ENCODE results near the gene LEMD1. TPM values are rescaled to one million over a fixed set of nuclear protein-coding genes. Genes with fewer than 3 reads are reported as not detected.
A peak's percentile ranks its signal among the peaks of the same experiment; 100 is the strongest.

Gene LEMD1
- total and polyA plus RNA-seq, 10 donors = not detected

DNA sequence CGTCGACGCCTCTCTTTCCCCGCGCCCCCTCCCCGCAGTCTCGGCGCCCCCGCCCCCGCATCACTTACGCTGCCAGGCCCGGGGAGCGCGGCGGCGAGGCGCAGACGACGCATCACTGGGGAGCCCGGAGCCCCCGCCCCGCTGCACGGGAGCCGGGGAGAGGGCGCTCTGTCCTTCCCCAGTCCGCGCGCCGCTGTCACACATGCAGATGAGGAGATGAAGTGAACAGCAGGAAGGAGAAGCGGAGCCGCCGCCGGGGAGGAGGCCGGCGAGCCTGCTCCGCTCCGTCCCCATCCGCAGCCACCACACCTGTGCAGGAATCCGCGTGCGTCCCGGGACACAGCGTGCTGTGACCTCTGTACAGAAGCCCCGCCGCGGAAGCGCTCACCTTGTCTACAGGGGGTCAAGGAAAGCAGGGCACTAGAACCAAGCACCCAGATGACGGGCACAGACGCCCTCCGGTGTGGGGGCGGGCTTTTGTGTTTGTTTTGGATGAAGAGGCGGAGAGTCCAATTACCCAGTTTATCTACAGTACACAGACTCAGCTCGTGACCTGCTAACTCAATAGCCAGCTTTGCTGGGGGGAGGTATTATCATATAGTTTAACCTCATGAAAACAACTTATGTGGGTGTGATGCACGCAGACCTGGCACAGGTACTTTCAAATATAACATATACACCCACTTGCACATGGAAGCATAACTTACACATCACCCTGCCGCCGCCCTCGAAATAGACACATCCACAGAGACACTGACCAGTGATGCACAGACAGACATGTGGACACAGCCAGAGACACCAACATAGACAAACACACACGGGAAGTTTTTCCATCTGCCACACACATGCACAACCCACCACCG is 77.6 kb downstream of the LEMD1 start:
- Histone ChIP-seq H3K27ac (no peak overlapping the region), H3K4me1 (peaks cover 12 to 42% (median 30%) of the 10 kb centered on the region in 6 donors), H3K4me3 (peak overlapping the region; percentile 12 to 70 (median 40)), H3K36me3 (no peaks in the 10 kb centered on the region), H3K27me3 (replicated peaks in 1 of 7) (peaks cover 0 to 60% (median 21%) of the 10 kb centered on the region in 7 donors), H3K9me3 (no peaks in the 10 kb centered on the region)
- WGBS, 5 donors = 11 to 19% (median 13%) methylated on average over 33 to 59 of the region's 59 CpGs
- intact Hi-C loops (cut with DNase I; ENCODE audit: low total_unique reads) = no loop called here
- DNase-seq = peak; percentile 87
- TF ChIP-seq POLR2AphosphoS5 (IDR thresholded peaks at IDR 0.05) (peak in 2 of 3 donors; percentile 10 to 30), POLR2A (IDR thresholded peaks at IDR 0.05) (no peak)

DNA sequence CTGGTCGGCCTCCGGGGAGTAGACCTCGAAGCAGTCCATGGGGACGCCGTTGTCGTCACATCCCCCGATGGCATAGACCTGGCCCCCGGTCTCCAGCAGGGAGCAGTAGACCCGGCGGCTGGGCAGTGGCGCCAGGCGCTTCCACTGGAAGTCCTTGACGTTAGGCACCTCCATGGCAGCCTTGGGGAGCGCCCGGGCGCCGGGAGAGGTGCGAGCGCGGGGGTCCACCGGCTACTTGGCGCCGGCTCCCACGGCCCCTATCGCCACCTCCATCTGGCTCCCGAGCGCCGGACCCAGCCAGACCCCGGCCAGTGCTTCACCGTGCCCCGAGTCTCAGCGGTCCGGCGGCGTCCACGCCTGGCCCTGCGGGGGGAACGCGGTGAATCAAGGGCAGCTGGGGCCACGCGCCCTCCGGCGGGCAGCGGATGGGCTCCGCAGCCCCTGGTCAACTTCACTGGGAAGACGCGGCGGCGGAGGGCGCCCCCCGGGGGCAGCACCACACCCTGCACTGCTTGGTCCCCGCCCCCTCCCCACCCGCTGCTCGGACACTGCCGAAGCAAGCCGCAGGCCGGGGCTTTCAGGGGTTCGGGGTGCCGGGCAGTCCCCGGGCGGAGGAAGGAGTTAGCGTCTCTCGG is 78.3 kb downstream of the LEMD1 start:
- no peaks in the 10 kb centered on the region for H3K36me3 ChIP-seq
- intact Hi-C loops (cut with DNase I; ENCODE audit: low total_unique reads) = no loop called here
- H3K9me3 ChIP-seq = no peaks in the 10 kb centered on the region
- peak; percentile 79 for DNase-seq
- H3K4me3 ChIP-seq = peak overlapping the region; percentile 12 to 70 (median 40)
- no peak overlapping the region for H3K27ac ChIP-seq
- WGBS, 5 donors = 1 to 4% (median 4%) methylated on average over 15 to 63 of the region's 63 CpGs; no CpG with 5 or more reads in 1 of the 5 donors
- H3K4me1 ChIP-seq = peaks cover 12 to 34% (median 23%) of the 10 kb centered on the region in 6 donors
- H3K27me3 ChIP-seq (replicated peaks in 1 of 7) = peaks cover 0 to 60% (median 21%) of the 10 kb centered on the region in 7 donors
- TF ChIP-seq POLR2AphosphoS5 (IDR thresholded peaks at IDR 0.05) = no peak
- TF ChIP-seq, protein P1, sequence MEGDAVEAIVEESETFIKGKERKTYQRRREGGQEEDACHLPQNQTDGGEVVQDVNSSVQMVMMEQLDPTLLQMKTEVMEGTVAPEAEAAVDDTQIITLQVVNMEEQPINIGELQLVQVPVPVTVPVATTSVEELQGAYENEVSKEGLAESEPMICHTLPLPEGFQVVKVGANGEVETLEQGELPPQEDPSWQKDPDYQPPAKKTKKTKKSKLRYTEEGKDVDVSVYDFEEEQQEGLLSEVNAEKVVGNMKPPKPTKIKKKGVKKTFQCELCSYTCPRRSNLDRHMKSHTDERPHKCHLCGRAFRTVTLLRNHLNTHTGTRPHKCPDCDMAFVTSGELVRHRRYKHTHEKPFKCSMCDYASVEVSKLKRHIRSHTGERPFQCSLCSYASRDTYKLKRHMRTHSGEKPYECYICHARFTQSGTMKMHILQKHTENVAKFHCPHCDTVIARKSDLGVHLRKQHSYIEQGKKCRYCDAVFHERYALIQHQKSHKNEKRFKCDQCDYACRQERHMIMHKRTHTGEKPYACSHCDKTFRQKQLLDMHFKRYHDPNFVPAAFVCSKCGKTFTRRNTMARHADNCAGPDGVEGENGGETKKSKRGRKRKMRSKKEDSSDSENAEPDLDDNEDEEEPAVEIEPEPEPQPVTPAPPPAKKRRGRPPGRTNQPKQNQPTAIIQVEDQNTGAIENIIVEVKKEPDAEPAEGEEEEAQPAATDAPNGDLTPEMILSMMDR (IDR thresholded peaks at IDR 0.05 in 8 of 11, conservative IDR thresholded peaks at IDR 0.05 in 3 of 11) = peak in 1 of 11 experiments; percentile 31
- no peak for TF ChIP-seq POLR2A (IDR thresholded peaks at IDR 0.05)

DNA sequence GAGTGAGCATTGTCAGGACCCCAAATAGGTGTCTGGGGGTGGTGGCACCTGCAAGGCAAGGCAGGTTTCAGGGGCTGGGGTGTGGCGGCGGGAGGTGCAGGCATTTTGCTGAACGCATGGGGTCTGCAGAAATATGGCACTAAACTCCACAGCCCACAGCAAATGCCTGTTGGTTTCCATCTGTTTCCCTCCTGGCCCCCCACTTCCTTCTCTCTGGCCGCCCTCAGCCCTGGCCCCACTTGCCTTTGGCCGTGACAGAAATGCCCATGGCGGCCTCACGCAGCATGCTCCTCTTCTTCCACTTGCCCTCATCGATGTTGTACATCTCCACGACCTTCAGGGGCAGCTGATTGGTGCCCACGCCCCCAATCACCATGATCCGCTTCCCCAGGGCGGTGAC is 78.9 kb downstream of the LEMD1 start:
- 41 to 54% (median 43%) methylated on average over 9 to 12 of the region's 12 CpGs for WGBS, 5 donors
- no peak for DNase-seq
- intact Hi-C loops (cut with DNase I; ENCODE audit: low total_unique reads) = no loop called here
- no peak for TF ChIP-seq POLR2AphosphoS5 (IDR thresholded peaks at IDR 0.05)
- TF ChIP-seq, protein P1 (IDR thresholded peaks at IDR 0.05 in 8 of 11, conservative IDR thresholded peaks at IDR 0.05 in 3 of 11) = no peak
- TF ChIP-seq POLR2A (IDR thresholded peaks at IDR 0.05) = no peak
- Histone ChIP-seq H3K27me3 (replicated peaks in 1 of 7) (peaks cover 0 to 60% (median 21%) of the 10 kb centered on the region in 7 donors), H3K36me3 (no peaks in the 10 kb centered on the region), H3K27ac (no peak overlapping the region), H3K9me3 (no peaks in the 10 kb centered on the region), H3K4me1 (peaks cover 10 to 28% (median 18%) of the 10 kb centered on the region in 6 donors), H3K4me3 (peak overlapping the region in 5 of 8 donors; percentile 12 to 70 (median 41))

DNA sequence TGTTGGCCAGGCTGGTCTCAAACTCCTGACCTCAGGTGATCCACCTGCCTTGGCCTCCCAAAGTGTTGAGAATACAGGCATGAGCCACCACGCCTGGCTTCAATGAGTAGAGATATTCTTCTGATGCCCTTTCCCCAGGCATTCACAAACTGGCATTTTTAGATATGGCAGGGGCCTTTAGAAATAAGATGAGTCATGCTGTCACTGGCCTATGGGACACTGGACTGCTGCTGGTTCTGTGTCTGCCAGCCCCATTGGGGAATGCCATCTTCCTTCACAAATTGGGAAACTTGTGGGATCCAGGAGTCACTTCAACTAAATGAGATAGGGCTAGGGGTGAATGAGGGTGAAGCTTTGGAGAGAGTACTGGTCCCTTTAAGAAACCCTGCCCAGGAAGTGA is 81.2 kb downstream of the LEMD1 start:
- H3K36me3 ChIP-seq = no peaks in the 10 kb centered on the region
- H3K27me3 ChIP-seq (replicated peaks in 1 of 7) = peaks cover 0 to 39% (median 21%) of the 10 kb centered on the region in 7 donors
- peaks cover 8 to 24% (median 17%) of the 10 kb centered on the region in 6 donors for H3K4me1 ChIP-seq
- H3K4me3 ChIP-seq = no peak overlapping the region
- intact Hi-C loops (cut with DNase I; ENCODE audit: low total_unique reads) = no loop called here
- H3K9me3 ChIP-seq = no peaks in the 10 kb centered on the region
- TF ChIP-seq, protein P1 (IDR thresholded peaks at IDR 0.05 in 8 of 11, conservative IDR thresholded peaks at IDR 0.05 in 3 of 11) = no peak
- no peak for TF ChIP-seq POLR2A (IDR thresholded peaks at IDR 0.05)
- no peak overlapping the region for H3K27ac ChIP-seq
- WGBS, 5 donors = 83 to 100% (median 94%) methylated on average over 1 of the region's 1 CpG
- peak; percentile 19 for DNase-seq

Data from spleen (tissue), 11 donors.